Peyer's patch (tissue), 4 donors: Measurements from ENCODE around the gene ADORA2B.

Source experiments
- POLR2A ChIP-seq, 2 donors: fragments of 450-650 bp; IDR thresholded peaks; one replicate each; pipeline ENCODE4 v1.5.1; 2017; ENCODE audit warnings: antibody characterized with exemption in 2 of 2, mild to moderate bottlenecking in 2 of 2, moderate library complexity in 2 of 2
- TF ChIP-seq, protein P1 (sequence below), 6 experiments: fragments of 450-650 bp in 4 of 6; fragments of 200-600 bp in 2 of 6; sonication (generic) in 1 of 6; IDR thresholded peaks; one replicate each; pipeline ENCODE4 v1.5.1; 2017 to 2019; ENCODE audit warnings: antibody characterized with exemption in 6 of 6, mild to moderate bottlenecking in 3 of 6, moderate library complexity in 1 of 6

DNA sequence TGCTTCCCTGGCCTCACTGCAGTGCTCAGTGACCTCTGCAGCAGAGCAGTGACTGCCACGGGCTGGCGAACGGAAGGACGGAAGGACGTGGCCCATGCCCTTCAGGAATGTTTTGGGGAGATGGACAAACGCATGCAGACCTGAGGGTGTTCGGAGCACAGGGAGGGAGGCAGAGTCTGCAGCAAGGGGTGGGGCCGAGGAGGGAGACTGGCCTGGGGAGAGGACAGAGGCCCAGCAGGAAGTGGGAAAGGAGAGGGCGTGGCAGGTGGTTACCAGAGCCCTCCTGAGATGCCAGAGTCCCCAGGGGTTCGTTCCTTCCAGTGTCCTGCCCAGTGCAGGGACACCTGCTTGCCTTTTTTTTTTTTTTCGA lies 21.9 kb downstream of the ADORA2B start:
- no peak for TF ChIP-seq POLR2A (IDR thresholded peaks at IDR 0.05)
- TF ChIP-seq, protein P1, sequence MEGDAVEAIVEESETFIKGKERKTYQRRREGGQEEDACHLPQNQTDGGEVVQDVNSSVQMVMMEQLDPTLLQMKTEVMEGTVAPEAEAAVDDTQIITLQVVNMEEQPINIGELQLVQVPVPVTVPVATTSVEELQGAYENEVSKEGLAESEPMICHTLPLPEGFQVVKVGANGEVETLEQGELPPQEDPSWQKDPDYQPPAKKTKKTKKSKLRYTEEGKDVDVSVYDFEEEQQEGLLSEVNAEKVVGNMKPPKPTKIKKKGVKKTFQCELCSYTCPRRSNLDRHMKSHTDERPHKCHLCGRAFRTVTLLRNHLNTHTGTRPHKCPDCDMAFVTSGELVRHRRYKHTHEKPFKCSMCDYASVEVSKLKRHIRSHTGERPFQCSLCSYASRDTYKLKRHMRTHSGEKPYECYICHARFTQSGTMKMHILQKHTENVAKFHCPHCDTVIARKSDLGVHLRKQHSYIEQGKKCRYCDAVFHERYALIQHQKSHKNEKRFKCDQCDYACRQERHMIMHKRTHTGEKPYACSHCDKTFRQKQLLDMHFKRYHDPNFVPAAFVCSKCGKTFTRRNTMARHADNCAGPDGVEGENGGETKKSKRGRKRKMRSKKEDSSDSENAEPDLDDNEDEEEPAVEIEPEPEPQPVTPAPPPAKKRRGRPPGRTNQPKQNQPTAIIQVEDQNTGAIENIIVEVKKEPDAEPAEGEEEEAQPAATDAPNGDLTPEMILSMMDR (IDR thresholded peaks at IDR 0.05), result no peak
